HEK293T (cell line): ENCODE data around the gene CTNNBL1.

Experiments used
- CTCF ChIA-PET: fragments of 350-600 bp; formaldehyde crosslinking; extraction: SDS; loops from one replicate; lab custom pipeline; 2021; ENCODE audit warnings: antibody characterized with exemption, inconsistent platforms; lab: Yijun Ruan, JAX
- POLR2A ChIA-PET: fragments of 350-600 bp; formaldehyde crosslinking; extraction: SDS; loops from one replicate; lab custom pipeline; 2020; ENCODE audit warnings: antibody characterized with exemption, inconsistent platforms; lab: Yijun Ruan, JAX
- DNase-seq: peaks from one replicate; pipeline ENCODE4 v3.0.0; 2012; ENCODE audit warnings: mixed read lengths; ENCODE audit errors: extremely low spot score
- ARNT ChIP-seq: fragments of 450-650 bp; IDR thresholded peaks from 2 replicates; pipeline ENCODE4 v1.6.1; 2017; ENCODE audit warnings: mild to moderate bottlenecking
- BHLHE40 ChIP-seq: fragments of 450-650 bp; IDR thresholded peaks from 2 replicates; pipeline ENCODE4 v1.6.1; 2016; ENCODE audit warnings: mild to moderate bottlenecking, moderate library complexity, borderline replicate concordance
- CTBP1 ChIP-seq: fragments of 450-650 bp; IDR thresholded peaks from 2 replicates; pipeline ENCODE4 v1.6.1; 2016; ENCODE audit warnings: borderline replicate concordance
- ELF4 ChIP-seq: fragments of 450-650 bp; IDR thresholded peaks from 2 replicates; pipeline ENCODE4 v1.6.1; 2017; ENCODE audit warnings: antibody characterized with exemption
- FOXA1 ChIP-seq: fragments of 450-650 bp; IDR thresholded peaks from 2 replicates; pipeline ENCODE4 v1.6.1; 2016; ENCODE audit warnings: mild to moderate bottlenecking
- FOXK2 ChIP-seq: fragments of 450-650 bp; IDR thresholded peaks from 2 replicates; pipeline ENCODE4 v1.6.1; 2016; ENCODE audit warnings: mild to moderate bottlenecking
- FOXM1 ChIP-seq: fragments of 450-650 bp; IDR thresholded peaks from 2 replicates; pipeline ENCODE4 v1.6.1; 2017; ENCODE audit warnings: mild to moderate bottlenecking, borderline replicate concordance
- HDGF ChIP-seq: fragments of 450-650 bp; IDR thresholded peaks from 2 replicates; pipeline ENCODE4 v1.6.1; 2017; ENCODE audit warnings: antibody characterized with exemption, borderline replicate concordance
- L3MBTL2 ChIP-seq: fragments of 450-650 bp; conservative IDR thresholded peaks from 2 replicates; pipeline ENCODE4 v1.6.1; 2016; ENCODE audit warnings: mild to moderate bottlenecking
- LEF1 ChIP-seq: fragments of 450-650 bp; IDR thresholded peaks from 2 replicates; pipeline ENCODE4 v1.6.1; 2017; ENCODE audit warnings: mild to moderate bottlenecking, borderline replicate concordance
- NFRKB ChIP-seq: fragments of 450-650 bp; IDR thresholded peaks from 2 replicates; pipeline ENCODE4 v1.6.1; 2016; ENCODE audit warnings: mild to moderate bottlenecking, moderate library complexity
- SP1 ChIP-seq: fragments of 450-650 bp; IDR thresholded peaks from 2 replicates; pipeline ENCODE4 v1.6.1; 2017
- SUZ12 ChIP-seq: fragments of 450-650 bp; IDR thresholded peaks from 2 replicates; pipeline ENCODE4 v1.6.1; 2016; ENCODE audit warnings: mild to moderate bottlenecking
- TARDBP ChIP-seq: fragments of 450-650 bp; IDR thresholded peaks from 2 replicates; pipeline ENCODE4 v1.6.1; 2016
- ZNF384 ChIP-seq: fragments of 450-650 bp; IDR thresholded peaks from 2 replicates; pipeline ENCODE4 v1.6.1; 2016
- TF ChIP-seq, protein P1 (sequence below): fragments of 450-650 bp; IDR thresholded peaks from 2 replicates; pipeline ENCODE4 v1.6.1; 2016

CTNNBL1 gene

DNA sequence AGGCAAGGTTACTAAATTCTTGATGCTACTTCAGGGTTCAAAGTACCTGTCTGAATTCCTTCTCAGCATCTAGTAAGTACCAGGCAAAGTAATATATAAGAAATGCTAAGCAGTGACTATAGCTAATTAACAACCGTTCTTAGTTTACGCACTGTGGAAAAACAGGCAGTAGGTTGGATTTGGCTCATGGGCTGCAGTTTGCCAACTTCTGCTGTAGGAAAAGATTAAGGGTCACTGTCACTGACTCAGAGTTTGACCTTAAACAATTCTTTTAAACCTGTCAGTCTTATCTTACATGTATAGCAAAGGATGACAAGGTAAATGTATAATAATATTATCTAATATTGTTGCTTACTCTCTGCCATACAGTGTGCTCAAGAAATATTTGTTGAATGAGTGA lies 42.3 kb downstream of the CTNNBL1 start:
- no peak for DNase-seq
- POLR2A ChIA-PET: no interaction called here
- no peak for TF ChIP-seq HDGF
- TF ChIP-seq FOXA1: no peak
- TF ChIP-seq ZNF384: no peak
- TF ChIP-seq L3MBTL2: no peak
- TF ChIP-seq NFRKB: no peak
- TF ChIP-seq ARNT: no peak
- TF ChIP-seq, protein P1, sequence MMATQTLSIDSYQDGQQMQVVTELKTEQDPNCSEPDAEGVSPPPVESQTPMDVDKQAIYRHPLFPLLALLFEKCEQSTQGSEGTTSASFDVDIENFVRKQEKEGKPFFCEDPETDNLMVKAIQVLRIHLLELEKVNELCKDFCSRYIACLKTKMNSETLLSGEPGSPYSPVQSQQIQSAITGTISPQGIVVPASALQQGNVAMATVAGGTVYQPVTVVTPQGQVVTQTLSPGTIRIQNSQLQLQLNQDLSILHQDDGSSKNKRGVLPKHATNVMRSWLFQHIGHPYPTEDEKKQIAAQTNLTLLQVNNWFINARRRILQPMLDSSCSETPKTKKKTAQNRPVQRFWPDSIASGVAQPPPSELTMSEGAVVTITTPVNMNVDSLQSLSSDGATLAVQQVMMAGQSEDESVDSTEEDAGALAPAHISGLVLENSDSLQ: no peak
- no peak for TF ChIP-seq FOXK2
- TF ChIP-seq SP1: no peak
- TF ChIP-seq BHLHE40: no peak
- TF ChIP-seq TARDBP: no peak
- TF ChIP-seq FOXM1: no peak
- no peak for TF ChIP-seq LEF1
- TF ChIP-seq CTBP1: no peak
- no peak for TF ChIP-seq ELF4
- no peak for TF ChIP-seq SUZ12
- CTCF ChIA-PET: no interaction called here

DNA sequence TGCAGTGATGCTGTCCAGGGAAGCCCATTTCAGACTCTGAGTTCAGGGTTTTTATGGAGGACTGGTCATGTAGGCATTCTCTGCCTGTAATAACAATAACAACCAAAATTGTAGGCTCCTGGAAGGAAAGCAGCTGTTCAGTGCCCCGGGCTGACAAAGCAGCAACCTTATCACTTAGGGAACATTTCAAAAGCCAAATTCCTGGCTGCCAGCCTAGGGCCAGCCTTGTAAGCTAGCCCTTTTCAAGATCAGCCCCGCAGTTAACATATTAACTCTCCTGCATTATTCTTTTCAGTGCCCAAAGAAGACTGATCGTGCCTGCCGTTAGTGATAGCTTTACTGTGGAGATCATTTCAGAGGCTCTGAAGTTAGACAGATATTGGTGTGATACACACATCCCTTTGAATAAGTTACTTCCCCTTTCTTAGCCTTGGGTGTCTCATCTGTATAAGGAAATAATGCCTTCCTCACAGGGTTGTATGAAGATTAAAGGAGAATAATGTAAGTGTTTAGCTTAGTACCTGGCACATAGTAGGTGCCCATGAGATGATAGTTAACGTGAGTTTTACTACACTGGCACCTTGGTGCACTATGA lies 44.1 kb downstream of the CTNNBL1 start:
- TF ChIP-seq HDGF (no peak), ZNF384 (no peak), BHLHE40 (no peak), FOXK2 (no peak), TARDBP (no peak), CTBP1 (no peak), FOXA1 (no peak), LEF1 (no peak), SUZ12 (no peak), ELF4 (no peak), ARNT (no peak), FOXM1 (no peak), L3MBTL2 (no peak), NFRKB (no peak)
- TF ChIP-seq, protein P1: no peak
- DNase-seq: no peak
- ChIA-PET POLR2A (no interaction called here), CTCF (no interaction called here)

DNA sequence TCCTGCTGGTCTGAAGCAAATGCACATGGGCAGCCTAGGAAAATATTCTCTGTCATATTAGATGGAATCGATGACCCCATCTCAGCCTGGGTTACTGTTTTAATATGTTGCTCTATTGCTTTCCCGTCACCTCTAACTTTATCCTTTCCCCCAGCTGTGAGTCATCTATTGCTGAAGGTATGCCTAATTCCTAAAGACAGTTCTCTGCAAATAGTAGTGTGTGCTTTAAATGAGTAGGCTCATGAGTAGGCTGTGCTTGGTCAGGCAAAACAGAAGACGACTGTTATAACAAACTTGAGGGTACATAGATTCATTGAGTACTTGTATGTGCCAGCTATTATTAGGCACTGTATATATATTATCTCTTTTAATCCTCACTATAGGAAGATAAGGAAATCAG lies 47.2 kb downstream of the CTNNBL1 start:
- DNase-seq: no peak
- no peak for TF ChIP-seq BHLHE40
- TF ChIP-seq, protein P1: no peak
- no peak for TF ChIP-seq FOXA1
- no peak for TF ChIP-seq ARNT
- POLR2A ChIA-PET: no interaction called here
- CTCF ChIA-PET: no interaction called here

DNA sequence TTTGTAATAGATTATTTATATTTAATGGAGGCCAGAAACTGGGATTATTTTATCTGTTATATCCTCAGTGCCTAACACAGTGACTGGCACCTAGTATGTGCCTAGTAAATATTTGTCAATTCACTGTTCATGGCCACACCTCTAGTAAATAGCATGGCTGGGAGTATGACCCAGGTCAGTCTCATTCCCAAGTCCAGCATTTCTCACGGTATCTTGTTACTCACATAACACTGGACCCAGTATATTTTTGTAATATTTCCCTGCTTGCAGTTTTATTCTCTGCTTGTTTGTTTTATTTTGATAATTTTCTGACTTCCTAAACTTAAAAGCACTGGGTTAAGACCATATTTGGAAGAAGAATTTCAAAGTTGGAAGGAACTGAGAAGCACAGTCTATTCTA lies 47.7 kb downstream of the CTNNBL1 start:
- ChIA-PET CTCF (no interaction called here), POLR2A (no interaction called here)
- DNase-seq: no peak
- TF ChIP-seq HDGF (no peak), SUZ12 (no peak), L3MBTL2 (no peak), BHLHE40 (no peak), LEF1 (no peak), SP1 (no peak), FOXA1 (no peak), ARNT (no peak)
- TF ChIP-seq, protein P1: no peak

DNA sequence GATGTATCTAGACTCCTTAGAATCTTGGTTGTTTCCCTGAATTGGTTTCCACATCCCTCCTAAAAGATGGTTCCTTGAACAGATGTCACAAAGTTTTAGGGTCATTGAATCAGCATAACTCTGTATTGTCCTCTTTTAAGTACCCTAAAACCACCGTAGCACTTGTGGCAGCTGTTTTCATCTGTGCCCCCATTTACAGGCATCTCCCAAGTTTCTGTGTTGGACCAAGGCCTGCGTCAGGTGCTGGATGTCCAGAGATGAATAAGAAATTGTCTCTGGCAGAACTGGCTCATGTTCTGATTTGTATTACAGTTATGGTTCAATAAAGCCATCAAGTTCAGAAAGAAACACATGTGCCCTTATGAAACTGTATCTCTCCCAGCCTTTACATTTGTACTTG lies 48.3 kb downstream of the CTNNBL1 start:
- CTCF ChIA-PET: no interaction called here
- no peak for TF ChIP-seq FOXK2
- TF ChIP-seq TARDBP: no peak
- TF ChIP-seq CTBP1: no peak
- no peak for TF ChIP-seq FOXA1
- TF ChIP-seq FOXM1: no peak
- no peak for TF ChIP-seq SUZ12
- TF ChIP-seq BHLHE40: no peak
- TF ChIP-seq, protein P1: no peak
- TF ChIP-seq ELF4: no peak
- TF ChIP-seq L3MBTL2: no peak
- no peak for TF ChIP-seq NFRKB
- no peak for TF ChIP-seq ZNF384
- TF ChIP-seq SP1: no peak
- no peak for TF ChIP-seq LEF1
- no peak for TF ChIP-seq HDGF
- no peak for TF ChIP-seq ARNT
- DNase-seq: no peak
- POLR2A ChIA-PET: no interaction called here

DNA sequence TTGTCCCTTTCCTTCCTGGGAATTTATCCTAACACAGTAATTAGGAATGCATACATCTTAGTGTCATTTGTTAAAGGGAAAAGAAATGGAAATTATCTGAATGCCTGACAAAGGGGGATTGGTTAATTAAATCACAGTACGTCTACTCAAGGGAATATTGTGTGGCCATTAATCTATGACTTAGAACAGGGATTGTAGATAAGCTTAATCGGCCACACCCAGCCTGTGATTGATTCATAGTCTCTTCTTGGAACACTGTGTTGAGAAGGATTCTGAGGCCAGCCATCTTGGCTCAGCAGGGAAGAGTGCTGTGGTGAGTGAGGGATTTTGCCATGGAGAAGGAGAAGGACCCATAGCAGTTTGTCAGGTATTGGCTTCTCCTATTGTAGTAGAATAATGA lies 50.5 kb downstream of the CTNNBL1 start:
- TF ChIP-seq FOXA1 (no peak), SUZ12 (no peak), LEF1 (no peak), NFRKB (no peak), FOXM1 (no peak), TARDBP (no peak), HDGF (no peak), L3MBTL2 (no peak), ZNF384 (no peak), FOXK2 (no peak), CTBP1 (no peak), BHLHE40 (no peak), ELF4 (no peak)
- TF ChIP-seq, protein P1: no peak
- ChIA-PET CTCF (no interaction called here), POLR2A (no interaction called here)
- no peak for DNase-seq
